GM12873 (cell line): Measurements from ENCODE around the gene SRD5A1.

ENCODE experiments used
- CTCF ChIP-seq: IDR thresholded peaks from 2 replicates; pipeline ENCODE4 v1.5.1; 2012; ENCODE audit warnings: low read depth, mild to moderate bottlenecking, moderate library complexity, low read length, control low read depth; ENCODE audit not compliant: insufficient read depth; ENCODE audit errors: missing control alignments

Gene SRD5A1

DNA sequence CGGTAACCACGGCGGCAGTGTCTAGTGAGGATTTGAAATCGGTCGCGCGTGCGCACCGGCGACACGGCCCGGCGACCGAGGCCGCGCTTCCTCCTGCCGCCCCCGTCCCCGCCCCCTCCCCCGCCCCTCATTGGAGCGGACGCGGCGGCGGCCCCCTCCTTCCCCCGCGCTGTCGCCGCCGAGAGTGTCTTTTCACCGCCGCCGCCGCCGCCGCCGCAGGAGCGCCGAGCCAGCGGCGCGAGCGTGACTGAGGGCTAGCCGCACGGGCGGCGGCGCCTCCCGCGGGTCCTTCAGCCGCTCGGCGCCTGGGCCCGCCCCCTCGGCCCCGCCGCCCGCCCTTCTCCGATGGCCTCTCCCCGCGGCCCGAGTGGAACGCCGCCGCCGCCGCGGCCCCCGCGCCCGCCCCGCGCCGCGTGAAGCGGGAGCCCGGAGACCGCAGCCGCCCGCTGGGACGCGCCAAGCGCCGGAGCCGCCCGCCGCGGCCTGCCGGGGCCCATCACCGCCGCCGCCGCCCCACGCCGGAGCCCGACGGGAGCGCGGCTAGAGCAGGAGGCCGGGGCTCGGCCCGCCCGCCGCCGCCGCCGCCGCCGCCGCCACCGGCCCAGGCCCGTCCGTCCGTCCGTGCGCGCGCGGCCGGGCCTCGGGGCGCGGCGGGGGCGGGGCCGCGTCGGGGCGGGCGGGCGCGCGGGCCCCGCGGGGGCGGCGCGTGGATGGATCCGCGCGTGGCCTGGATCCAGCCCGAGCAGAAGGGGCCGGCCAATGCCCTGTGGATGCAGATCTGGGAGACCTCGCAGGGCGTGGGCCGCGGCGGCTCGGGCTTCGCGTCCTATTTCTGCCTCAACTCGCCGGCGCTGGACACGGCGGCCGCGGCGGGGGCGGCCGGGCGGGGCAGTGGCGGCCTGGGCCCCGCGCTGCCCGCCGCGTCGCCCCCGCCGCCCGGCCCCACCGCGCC lies 80.3 kb downstream of the SRD5A1 start, which contains the start of gene TENT4A:
TSS of gene TENT4A (plus strand) at position 159 of the 952 bp plus-strand sequence. CDS start at position 711, 552 bp downstream.
- TF ChIP-seq CTCF: no peak

- TF ChIP-seq CTCF: no peak
Observed at GRCh38 chr5:6714226-6715041, 81.2 kb downstream of the SRD5A1 start.

DNA sequence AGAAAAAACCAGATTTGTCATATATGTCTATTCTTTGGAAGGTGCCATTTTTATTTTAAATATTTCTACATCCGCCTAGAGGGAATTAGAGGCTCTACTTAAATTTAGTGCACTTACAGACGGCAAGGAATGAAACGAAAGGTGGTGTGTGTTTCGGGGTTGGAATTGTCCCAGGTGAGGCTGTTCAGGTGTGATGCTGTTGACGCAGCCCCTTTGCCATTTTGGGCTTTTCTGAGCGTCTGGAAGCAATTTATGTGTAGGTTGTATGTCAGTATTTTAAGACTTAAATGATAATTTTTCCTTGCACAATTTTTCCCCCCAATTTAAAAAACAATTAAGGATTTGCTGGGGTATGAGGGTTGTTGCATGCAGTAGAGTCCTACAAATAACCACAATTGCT lies 82.0 kb downstream of the SRD5A1 start:
- TF ChIP-seq CTCF: no peak

DNA sequence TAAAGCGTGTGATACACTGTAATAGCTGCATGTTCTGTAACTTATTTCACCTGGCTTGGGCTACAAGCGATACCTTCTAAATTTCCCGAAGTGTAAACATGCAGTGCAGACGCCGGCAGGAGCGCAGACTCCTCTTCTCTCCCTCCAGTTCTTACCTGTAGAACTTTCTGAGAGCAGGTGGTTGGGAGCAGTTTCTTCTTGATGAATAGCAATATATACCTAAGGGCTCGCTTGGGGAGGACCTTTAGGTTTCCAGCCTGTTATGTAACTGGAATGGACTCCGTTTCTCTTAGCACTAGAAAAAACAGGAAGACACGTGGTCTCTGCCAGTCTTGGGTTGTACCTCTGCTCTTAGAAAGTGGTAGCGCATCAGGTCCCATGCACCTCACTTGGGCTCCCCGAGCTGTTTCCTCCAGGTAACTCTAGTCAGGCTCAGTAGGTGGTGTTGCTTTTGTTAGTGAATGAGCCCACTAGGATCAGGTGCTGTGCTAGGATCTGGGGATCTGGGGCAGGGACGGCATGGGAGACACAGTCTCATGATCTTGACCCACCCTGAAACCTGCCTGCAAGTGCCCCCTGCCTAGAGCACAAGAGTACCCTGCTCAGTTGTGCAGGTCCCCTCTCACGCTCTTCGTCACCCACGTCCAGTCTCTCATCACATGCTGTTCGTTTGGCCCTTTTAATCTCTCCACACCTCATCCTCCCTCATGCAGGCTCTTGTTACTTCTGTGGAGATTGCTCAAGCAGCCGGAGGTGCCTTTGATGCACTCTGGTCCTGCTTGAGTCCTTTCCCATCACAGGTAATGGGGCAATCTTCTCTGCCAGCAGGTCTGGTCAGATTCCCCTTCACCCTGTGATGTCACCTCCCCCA lies 82.8 kb downstream of the SRD5A1 start:
- no peak for TF ChIP-seq CTCF

DNA sequence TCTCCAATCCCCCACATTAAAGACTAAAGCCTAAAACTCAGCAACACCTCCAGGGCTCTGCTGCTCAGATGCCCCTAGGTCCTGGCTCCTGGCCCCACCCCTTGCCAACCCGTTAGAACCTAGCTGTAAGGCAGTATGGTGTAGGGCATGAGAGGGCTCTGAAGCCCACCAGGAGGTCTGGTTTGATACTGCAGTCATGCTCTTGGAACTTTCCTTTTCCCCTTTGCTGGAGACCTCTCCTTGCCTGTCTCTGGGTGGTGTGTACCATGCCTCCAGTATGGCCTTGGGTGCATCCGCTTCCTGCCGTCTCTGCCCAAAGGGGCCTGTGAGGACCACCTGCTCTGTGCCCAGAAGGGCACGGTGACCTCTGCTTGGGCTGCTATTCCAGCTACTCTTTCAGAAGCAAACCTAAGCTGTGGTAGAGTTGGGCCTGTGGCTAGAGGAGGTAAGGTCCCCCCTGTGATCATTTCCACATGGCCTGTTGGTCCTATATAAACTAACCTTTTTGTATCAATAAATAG lies 83.4 kb downstream of the SRD5A1 start:
- no peak for TF ChIP-seq CTCF

- TF ChIP-seq CTCF: no peak
Observed at GRCh38 chr5:6717247-6717646, 84.0 kb downstream of the SRD5A1 start.

- TF ChIP-seq CTCF: no peak
Observed at GRCh38 chr5:6717687-6718086, 84.4 kb downstream of the SRD5A1 start.
